Measurements from ENCODE around the gene TEAD4.

The TEAD4 gene

GRCh38 chr12:3085341-3086139, 126.3 kb downstream of the TEAD4 start:
- no peak for FAIRE-seq

GRCh38 chr12:3086211-3086610, 127.0 kb downstream of the TEAD4 start:
- FAIRE-seq: no peak

- FAIRE-seq: no peak
These were observed 127.6 kb downstream of the TEAD4 start for GRCh38 chr12:3086729-3087323.

- FAIRE-seq: no peak
These were observed 128.8 kb downstream of the TEAD4 start for GRCh38 chr12:3087758-3088650.

GRCh38 chr12:3089588-3089987, 130.4 kb downstream of the TEAD4 start:
- no peak for FAIRE-seq
